BJ (cell line): Measurements from ENCODE around the gene MEOX1. TPM values are rescaled to one million over a fixed set of nuclear protein-coding genes. Genes with fewer than 3 reads are reported as not detected.

ENCODE experiments used
- CTCF ChIA-PET: fragments of 350-600 bp; formaldehyde crosslinking; extraction: SDS; loops from one replicate; lab custom pipeline; 2021; ENCODE audit warnings: antibody characterized with exemption, inconsistent platforms; lab: Yijun Ruan, JAX
- POLR2A ChIA-PET: fragments of 300-600 bp; sonication (Branson Sonifier 250); formaldehyde crosslinking; extraction: SDS; loops from one replicate; lab custom pipeline; 2021; ENCODE audit warnings: antibody characterized with exemption; lab: Charles Lee
- DNase-seq: peaks from one replicate; pipeline ENCODE4 v3.0.0-alpha.2; 2011; ENCODE audit warnings: low read depth
- H3K27me3 ChIP-seq: 2 replicates; pipeline ENCODE4 v1.6.0; 2011; ENCODE audit warnings: low read length; ENCODE audit not compliant: control insufficient read depth, insufficient read depth
- H3K36me3 ChIP-seq: 2 replicates; pipeline ENCODE4 v1.5.1; 2011; ENCODE audit warnings: low read length; ENCODE audit not compliant: control insufficient read depth, insufficient read depth
- H3K4me3 ChIP-seq: 2 replicates; pipeline ENCODE4 v1.5.1; 2011; ENCODE audit warnings: low read depth, mild to moderate bottlenecking, control low read depth, low read length
- CTCF ChIP-seq: IDR thresholded peaks from 2 replicates; pipeline ENCODE4 v1.5.1; 2011; ENCODE audit warnings: low read depth, mild to moderate bottlenecking, control low read depth, inconsistent platforms, low read length, moderate library complexity; ENCODE audit not compliant: insufficient read depth
- polyA plus RNA-seq: library from polyadenylated mRNA; depleted of rRNA; stranded (reverse); fragments of >200 nt; gene quantifications from 2 replicates; pipeline ENCODE4 v1.2.3, GENCODE V29; 2011

MEOX1 gene
- polyA plus RNA-seq, 1 experiment: not detected

GRCh38 chr17:43626023-43626422 lies 35.7 kb downstream of the MEOX1 start:
- TF ChIP-seq CTCF: no peak
- ChIA-PET CTCF (interaction anchor here (0.7 kb wide), 1 partner anchor 21 kb away, joined by 3 read pairs; no protein-coding TSS in a partner anchor), POLR2A (no interaction called here)
- H3K36me3 ChIP-seq: no peaks in the 10 kb centered on the region
- no peak for DNase-seq
- peaks cover 9% of the 10 kb centered on the region for H3K27me3 ChIP-seq
- no peak overlapping the region for H3K4me3 ChIP-seq

GRCh38 chr17:43625606-43626005 lies 36.1 kb downstream of the MEOX1 start:
- ChIA-PET POLR2A (no interaction called here), CTCF (no interaction called here)
- TF ChIP-seq CTCF: no peak
- Histone ChIP-seq H3K36me3 (no peaks in the 10 kb centered on the region), H3K27me3 (peaks cover 9% of the 10 kb centered on the region), H3K4me3 (no peak overlapping the region)
- no peak for DNase-seq

GRCh38 chr17:43620581-43620980 lies 41.1 kb downstream of the MEOX1 start:
- H3K27me3 ChIP-seq: peaks cover 6% of the 10 kb centered on the region
- no peak for DNase-seq
- POLR2A ChIA-PET: interaction anchor here (0.7 kb wide), 1 partner anchor 58 kb away, joined by 7 read pairs; no protein-coding TSS in a partner anchor
- no peaks in the 10 kb centered on the region for H3K36me3 ChIP-seq
- no peak overlapping the region for H3K4me3 ChIP-seq
- TF ChIP-seq CTCF: no peak
- CTCF ChIA-PET: no interaction called here

GRCh38 chr17:43620147-43620546 lies 41.6 kb downstream of the MEOX1 start:
- Histone ChIP-seq H3K4me3 (no peak overlapping the region), H3K27me3 (peaks cover 6% of the 10 kb centered on the region; the same call in 1 of the 2 replicates), H3K36me3 (no peaks in the 10 kb centered on the region)
- TF ChIP-seq CTCF: no peak
- ChIA-PET CTCF (no interaction called here), POLR2A (interaction anchor here (0.7 kb wide), 1 partner anchor 58 kb away, joined by 7 read pairs; no protein-coding TSS in a partner anchor)
- no peak for DNase-seq

- no peak for TF ChIP-seq CTCF
- no peak overlapping the region for H3K4me3 ChIP-seq
- no peak for DNase-seq
- ChIA-PET CTCF (no interaction called here), POLR2A (interaction anchor here (0.7 kb wide), 1 partner anchor 57 kb away, joined by 7 read pairs; no protein-coding TSS in a partner anchor)
- H3K36me3 ChIP-seq: no peaks in the 10 kb centered on the region
- peaks cover 6% of the 10 kb centered on the region; the same call in 1 of the 2 replicates for H3K27me3 ChIP-seq
Observed at GRCh38 chr17:43619705-43620104, 42.0 kb downstream of the MEOX1 start.
